Measurements from ENCODE around the gene TRRAP. TPM values are rescaled to one million over a fixed set of nuclear protein-coding genes. Genes with fewer than 3 reads are reported as not detected.

Gene TRRAP
- total RNA-seq, 1 donor from 2014 or later = 18.3 TPM

DNA sequence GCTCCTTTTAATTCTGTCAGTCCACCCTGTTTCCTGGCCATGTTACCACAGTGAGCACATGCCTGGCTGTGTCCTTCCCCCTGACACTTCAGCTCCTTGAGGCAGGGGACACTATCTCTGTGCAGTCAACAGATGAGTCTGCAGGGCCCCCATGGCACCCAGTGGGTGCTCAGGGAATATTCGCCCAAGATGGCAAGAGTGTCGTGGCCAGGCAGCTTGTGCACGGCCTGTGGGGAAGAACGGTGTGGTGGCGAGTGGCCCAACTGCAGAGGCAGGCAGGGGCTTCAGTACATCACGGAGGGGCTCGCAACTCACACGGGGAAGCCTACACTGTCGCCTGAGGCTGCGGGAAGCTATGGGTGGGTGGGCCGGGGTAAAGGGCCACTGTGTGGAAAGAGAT is 91.1 kb downstream of the TRRAP start:
- TF ChIP-seq, protein P1, sequence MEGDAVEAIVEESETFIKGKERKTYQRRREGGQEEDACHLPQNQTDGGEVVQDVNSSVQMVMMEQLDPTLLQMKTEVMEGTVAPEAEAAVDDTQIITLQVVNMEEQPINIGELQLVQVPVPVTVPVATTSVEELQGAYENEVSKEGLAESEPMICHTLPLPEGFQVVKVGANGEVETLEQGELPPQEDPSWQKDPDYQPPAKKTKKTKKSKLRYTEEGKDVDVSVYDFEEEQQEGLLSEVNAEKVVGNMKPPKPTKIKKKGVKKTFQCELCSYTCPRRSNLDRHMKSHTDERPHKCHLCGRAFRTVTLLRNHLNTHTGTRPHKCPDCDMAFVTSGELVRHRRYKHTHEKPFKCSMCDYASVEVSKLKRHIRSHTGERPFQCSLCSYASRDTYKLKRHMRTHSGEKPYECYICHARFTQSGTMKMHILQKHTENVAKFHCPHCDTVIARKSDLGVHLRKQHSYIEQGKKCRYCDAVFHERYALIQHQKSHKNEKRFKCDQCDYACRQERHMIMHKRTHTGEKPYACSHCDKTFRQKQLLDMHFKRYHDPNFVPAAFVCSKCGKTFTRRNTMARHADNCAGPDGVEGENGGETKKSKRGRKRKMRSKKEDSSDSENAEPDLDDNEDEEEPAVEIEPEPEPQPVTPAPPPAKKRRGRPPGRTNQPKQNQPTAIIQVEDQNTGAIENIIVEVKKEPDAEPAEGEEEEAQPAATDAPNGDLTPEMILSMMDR (conservative IDR thresholded peaks at IDR 0.05; ENCODE audit: low read depth, low read length) = no peak
- DNase-seq (ENCODE audit: low read depth) = no peak
- no peak overlapping the region for H3K4me3 ChIP-seq (ENCODE audit: low read depth, low read length)

DNA sequence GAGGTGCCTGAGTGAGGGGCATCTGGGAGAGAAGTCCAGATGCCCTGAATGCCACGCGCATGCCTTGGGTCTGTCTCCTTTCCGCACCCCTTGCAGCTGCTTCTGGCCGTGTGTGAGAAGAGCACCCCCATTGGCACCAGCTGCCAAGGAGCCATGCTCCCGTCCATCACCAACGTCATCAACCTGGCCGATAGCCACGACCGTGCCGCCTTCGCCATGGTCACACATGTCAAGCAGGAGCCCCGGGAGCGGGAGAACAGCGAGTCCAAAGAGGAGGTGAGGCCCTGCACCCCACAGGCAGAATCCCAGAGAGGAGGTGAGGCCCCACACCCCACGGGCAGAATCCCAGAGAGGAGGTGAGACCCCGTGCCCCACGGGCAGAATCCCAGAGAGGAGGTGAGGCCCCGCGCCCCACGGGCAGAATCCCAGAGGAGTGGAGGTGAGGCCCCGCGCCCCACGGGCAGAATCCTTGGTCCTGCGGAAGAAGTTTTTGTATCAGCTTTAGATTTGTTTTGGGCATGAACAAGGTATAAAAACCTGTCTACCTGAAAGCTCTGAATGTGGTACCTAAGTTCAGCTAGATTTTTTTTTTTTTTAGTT is 91.8 kb downstream of the TRRAP start:
- H3K4me3 ChIP-seq (ENCODE audit: low read depth, low read length) = no peak overlapping the region
- TF ChIP-seq, protein P1 (conservative IDR thresholded peaks at IDR 0.05; ENCODE audit: low read depth, low read length) = no peak
- no peak for DNase-seq (ENCODE audit: low read depth)

DNA sequence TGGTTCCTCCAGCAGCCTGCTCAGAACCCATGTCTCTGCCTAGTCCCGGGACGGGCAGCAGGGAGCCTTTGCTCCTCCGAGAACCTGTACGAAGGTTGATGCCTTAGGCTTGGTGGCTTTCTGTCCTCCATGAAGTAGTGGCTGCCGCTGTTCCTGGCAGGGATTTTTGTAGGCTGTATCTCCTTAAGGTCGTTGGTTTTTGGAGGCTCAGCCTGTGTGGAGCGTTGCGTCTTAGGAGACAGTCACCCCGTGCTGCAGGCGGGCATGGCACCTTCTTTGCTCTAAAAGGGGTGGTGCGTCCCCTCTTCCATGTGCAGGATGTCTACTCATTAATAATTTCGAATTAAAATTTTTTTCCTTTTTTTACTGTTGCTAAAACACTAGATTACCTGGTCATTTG is 92.5 kb downstream of the TRRAP start:
- TF ChIP-seq, protein P1 (conservative IDR thresholded peaks at IDR 0.05; ENCODE audit: low read depth, low read length) = no peak
- DNase-seq (ENCODE audit: low read depth) = no peak
- no peak overlapping the region for H3K4me3 ChIP-seq (ENCODE audit: low read depth, low read length)

DNA sequence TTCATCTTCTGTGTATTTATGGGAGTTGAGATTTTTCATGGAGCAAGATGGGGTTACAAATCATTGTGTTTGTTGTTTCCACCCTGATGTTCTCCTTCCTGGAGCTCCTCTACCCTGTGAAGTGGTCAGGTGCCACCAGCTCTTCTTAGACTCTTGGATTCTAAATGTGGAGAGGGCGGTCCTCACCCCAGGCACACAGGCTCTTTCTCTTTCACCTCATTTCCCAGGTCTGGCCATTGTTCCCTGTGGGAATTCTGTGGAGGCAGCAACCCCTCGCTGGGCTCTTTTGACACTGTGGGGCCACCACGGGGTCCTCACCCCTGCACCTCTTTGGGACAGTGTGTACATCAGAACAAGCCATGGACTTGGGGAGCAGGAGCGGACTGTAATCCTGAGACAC is 95.9 kb downstream of the TRRAP start:
- TF ChIP-seq, protein P1 (conservative IDR thresholded peaks at IDR 0.05; ENCODE audit: low read depth, low read length) = no peak
- H3K4me3 ChIP-seq (ENCODE audit: low read depth, low read length) = no peak overlapping the region
- DNase-seq (ENCODE audit: low read depth) = no peak

DNA sequence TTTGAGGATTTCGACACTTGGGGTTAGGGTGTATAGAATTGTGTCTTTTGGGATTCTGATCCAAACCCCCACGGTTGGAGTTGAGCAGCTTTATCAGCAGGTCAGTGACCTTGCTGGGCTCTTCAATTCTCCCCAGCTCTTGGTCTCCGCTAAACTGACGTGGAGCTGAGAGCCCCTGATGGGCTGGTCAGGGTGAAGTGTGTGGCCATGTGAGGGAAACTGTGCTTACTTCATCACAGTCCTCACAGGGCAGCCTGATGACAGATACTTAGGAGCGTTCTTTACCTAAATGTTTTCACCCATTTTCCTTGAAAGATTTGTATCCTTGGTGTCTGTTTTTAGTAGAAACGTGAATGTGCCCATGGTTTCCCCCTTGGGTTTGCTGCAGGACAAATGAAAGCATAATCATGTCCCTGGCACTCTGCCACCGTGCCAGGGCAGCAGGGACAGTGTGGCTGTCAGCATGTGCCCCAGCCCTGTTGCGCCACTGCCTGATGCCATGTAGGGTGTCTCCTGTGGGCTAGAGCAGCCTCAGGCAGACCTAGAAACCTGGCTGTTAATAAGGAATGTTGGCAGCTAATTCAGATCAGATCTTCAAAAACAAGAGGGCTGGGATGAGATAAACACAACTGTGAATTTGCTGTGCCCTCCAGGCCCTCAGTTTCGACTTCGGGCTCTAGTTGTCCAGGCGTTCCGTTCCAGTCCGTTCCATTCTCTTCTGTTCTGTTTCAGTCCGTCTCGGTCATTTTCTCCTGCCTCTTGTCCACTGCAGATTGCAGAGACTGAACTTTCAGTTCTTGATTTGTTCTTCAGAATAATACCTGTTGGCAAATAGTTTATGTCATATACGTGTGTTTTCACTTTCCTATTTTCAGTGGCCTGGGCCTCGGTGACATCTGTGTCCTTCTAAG is 96.8 kb downstream of the TRRAP start:
- DNase-seq (ENCODE audit: low read depth) = no peak
- H3K4me3 ChIP-seq (ENCODE audit: low read depth, low read length) = no peak overlapping the region
- TF ChIP-seq, protein P1 (conservative IDR thresholded peaks at IDR 0.05; ENCODE audit: low read depth, low read length) = no peak

DNA sequence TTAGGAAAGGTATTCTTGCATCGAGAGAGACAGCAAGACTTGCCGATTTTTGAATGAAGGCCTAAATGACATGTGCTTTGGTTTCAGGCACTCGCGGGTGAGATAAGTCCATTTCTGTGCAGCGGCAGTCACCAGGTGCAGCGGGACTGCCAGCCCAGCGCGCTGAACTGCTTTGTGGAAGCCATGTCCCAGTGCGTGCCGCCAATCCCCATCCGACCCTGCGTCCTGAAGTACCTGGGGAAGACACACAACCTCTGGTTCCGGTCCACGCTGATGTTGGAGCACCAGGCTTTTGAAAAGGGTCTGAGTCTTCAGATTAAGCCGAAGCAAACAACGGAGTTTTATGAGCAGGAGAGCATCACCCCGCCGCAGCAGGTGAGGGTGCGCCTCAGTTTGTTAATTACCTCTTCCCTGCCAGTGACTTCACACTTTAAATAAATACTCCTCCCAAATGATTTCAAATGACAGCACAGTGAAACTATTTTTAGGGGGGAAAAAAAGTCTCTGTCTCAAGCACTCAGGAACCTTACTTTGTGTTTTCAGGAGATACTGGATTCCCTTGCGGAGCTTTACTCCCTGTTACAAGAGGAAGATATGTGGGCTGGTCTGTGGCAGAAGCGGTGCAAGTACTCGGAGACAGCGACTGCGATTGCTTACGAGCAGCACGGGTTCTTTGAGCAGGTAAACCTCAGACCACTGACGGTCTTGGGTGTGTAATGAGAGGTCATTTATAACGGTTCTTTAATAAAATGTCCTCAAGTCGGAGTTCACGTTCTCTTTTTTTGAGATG is 98.3 kb downstream of the TRRAP start:
- TF ChIP-seq, protein P1 (conservative IDR thresholded peaks at IDR 0.05; ENCODE audit: low read depth, low read length) = no peak
- no peak overlapping the region for H3K4me3 ChIP-seq (ENCODE audit: low read depth, low read length)
- no peak for DNase-seq (ENCODE audit: low read depth)

Measured in epithelial cell of proximal tubule (primary cell).